Neural crest cell (in vitro differentiated cells): ENCODE measurements around the gene ERBB2. TPM values are rescaled to one million over a fixed set of nuclear protein-coding genes. Genes with fewer than 3 reads are reported as not detected.

Experiments used
- DNase-seq: peaks from one replicate; pipeline ENCODE4 v3.0.0; 2021; ENCODE audit warnings: low read depth, mixed read lengths, low spot score
- H3K27ac Mint-ChIP-seq: one replicate; pipeline ENCODE4 v1.8.0; 2021; ENCODE audit warnings: mild to moderate bottlenecking, mixed read lengths; ENCODE audit not compliant: unreplicated experiment
- H3K27me3 Mint-ChIP-seq: 2 replicates; pipeline ENCODE4 v1.8.0; 2021; ENCODE audit warnings: low read depth, mild to moderate bottlenecking, mixed read lengths
- H3K36me3 Mint-ChIP-seq: 2 replicates; pipeline ENCODE4 v1.8.0; 2021; ENCODE audit warnings: low read depth, mild to moderate bottlenecking, mixed read lengths
- H3K4me1 Mint-ChIP-seq: 2 replicates; pipeline ENCODE4 v1.8.0; 2021; ENCODE audit warnings: mixed read lengths
- H3K4me3 Mint-ChIP-seq: one replicate; pipeline ENCODE4 v1.8.0; 2021; ENCODE audit warnings: mild to moderate bottlenecking, mixed read lengths
- H3K9me3 Mint-ChIP-seq: 2 replicates; pipeline ENCODE4 v1.8.0; 2021; ENCODE audit warnings: mixed read lengths
- CTCF ChIP-seq: fragments of 200-600 bp; sonication (generic); conservative IDR thresholded peaks from 2 replicates; pipeline ENCODE4 v1.5.0; 2021; ENCODE audit warnings: antibody characterized with exemption, mild to moderate bottlenecking
- total RNA-seq: library from RNA; stranded (reverse); gene quantifications from 2 replicates; pipeline ENCODE4 v1.2.1, GENCODE V29; 2021

Gene ERBB2
- total RNA-seq, 1 donor from 2014 or later: 78.4 TPM

- no peak overlapping the region for H3K4me3 Mint-ChIP-seq
- H3K9me3 Mint-ChIP-seq: no peaks in the 10 kb centered on the region
- no peak for TF ChIP-seq CTCF
- H3K27me3 Mint-ChIP-seq: no peaks in the 10 kb centered on the region
- H3K36me3 Mint-ChIP-seq: no peaks in the 10 kb centered on the region
- no peak for DNase-seq
- H3K4me1 Mint-ChIP-seq: no peaks in the 10 kb centered on the region
- H3K27ac Mint-ChIP-seq: no peak overlapping the region
These were observed 12.0 kb downstream of the ERBB2 start for GRCh38 chr17:39711851-39712250.

DNA sequence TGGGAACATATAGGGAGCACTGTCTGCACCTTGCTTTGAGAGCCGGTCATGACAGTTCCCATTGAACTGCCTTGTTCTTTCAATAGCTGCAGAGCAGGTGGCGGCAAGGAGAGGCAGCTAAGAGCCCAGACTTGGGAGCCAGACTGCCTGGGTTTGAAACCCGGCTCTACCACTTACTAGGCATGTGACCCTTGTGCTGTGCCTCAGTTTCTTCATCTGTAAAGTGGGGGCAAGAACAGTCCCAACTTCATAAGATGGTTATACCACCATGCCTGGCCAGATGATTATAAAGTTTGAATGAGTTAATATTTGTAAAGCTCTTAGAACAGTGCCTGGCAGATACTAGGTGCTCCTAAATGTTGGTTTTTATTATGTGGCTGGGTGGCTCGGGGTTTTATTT, 14.4 kb downstream of the ERBB2 start:
- Mint-ChIP-seq H3K36me3 (no peaks in the 10 kb centered on the region), H3K4me1 (no peaks in the 10 kb centered on the region), H3K9me3 (no peaks in the 10 kb centered on the region), H3K27ac (no peak overlapping the region), H3K4me3 (no peak overlapping the region), H3K27me3 (no peaks in the 10 kb centered on the region)
- no peak for DNase-seq
- no peak for TF ChIP-seq CTCF

DNA sequence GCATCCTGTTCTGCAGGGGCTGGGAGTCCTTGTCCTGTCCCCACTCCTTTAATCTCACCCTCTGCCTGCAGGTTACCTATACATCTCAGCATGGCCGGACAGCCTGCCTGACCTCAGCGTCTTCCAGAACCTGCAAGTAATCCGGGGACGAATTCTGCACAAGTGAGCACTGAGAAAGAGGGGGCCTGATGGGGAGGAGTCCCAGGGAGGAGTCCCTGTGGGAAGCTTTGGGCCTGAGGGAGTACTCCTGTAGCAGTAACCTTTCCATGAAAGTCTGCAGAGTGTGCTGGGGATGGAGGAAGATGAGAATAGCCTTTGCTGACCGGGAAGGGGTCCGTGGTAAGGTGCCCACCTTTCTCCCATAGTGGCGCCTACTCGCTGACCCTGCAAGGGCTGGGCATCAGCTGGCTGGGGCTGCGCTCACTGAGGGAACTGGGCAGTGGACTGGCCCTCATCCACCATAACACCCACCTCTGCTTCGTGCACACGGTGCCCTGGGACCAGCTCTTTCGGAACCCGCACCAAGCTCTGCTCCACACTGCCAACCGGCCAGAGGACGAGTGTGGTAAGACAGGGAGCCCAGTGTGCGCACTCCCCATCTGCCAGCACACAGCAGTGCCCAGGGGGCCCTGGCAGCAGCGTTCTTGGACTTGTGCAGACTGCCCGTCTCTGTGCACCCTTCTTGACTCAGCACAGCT, 15.7 kb downstream of the ERBB2 start:
- no peak for TF ChIP-seq CTCF
- H3K27me3 Mint-ChIP-seq: no peaks in the 10 kb centered on the region
- peaks cover 3% of the 10 kb centered on the region for H3K36me3 Mint-ChIP-seq
- no peak for DNase-seq
- peak overlapping the region; percentile 43 for H3K27ac Mint-ChIP-seq
- no peak overlapping the region for H3K4me3 Mint-ChIP-seq
- H3K4me1 Mint-ChIP-seq: no peaks in the 10 kb centered on the region
- no peaks in the 10 kb centered on the region for H3K9me3 Mint-ChIP-seq

- no peak for DNase-seq
- TF ChIP-seq CTCF: no peak
- Mint-ChIP-seq H3K27me3 (no peaks in the 10 kb centered on the region), H3K4me3 (no peak overlapping the region), H3K27ac (no peak overlapping the region), H3K36me3 (peaks cover 3% of the 10 kb centered on the region), H3K9me3 (no peaks in the 10 kb centered on the region), H3K4me1 (no peaks in the 10 kb centered on the region)
These were observed 16.4 kb downstream of the ERBB2 start for GRCh38 chr17:39716073-39716818.

DNA sequence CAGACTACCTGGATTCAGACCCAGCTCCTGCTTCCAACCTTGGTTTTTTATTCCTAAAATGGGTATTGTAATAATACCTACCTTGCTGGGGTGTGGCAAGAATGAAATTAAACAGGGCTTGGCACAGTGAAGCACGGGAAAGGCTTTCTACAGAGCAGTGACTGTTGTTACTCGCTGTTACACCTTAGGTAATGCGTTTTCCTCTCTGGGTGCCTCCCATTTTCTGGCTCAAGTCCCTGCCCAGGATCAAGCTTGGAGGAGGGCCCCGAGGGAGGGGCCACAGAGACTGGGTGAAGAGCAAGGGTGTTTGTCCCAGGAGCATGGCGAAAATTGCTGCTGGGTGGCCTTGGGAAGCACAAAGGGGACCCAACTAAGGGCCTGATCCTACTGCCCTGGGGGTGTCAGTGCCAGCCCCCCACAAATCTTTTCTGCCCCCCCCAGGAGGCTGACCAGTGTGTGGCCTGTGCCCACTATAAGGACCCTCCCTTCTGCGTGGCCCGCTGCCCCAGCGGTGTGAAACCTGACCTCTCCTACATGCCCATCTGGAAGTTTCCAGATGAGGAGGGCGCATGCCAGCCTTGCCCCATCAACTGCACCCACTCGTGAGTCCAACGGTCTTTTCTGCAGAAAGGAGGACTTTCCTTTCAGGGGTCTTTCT, 17.1 kb downstream of the ERBB2 start:
- TF ChIP-seq CTCF: no peak
- H3K27me3 Mint-ChIP-seq: no peaks in the 10 kb centered on the region
- no peaks in the 10 kb centered on the region for H3K9me3 Mint-ChIP-seq
- no peaks in the 10 kb centered on the region for H3K4me1 Mint-ChIP-seq
- no peak overlapping the region for H3K27ac Mint-ChIP-seq
- H3K36me3 Mint-ChIP-seq: peaks cover 3% of the 10 kb centered on the region
- no peak overlapping the region for H3K4me3 Mint-ChIP-seq
- DNase-seq: no peak
